Neuronal stem cell (in vitro differentiated cells): ENCODE results near the gene PDLIM7.

Source experiments
- DNase-seq: peaks from one replicate; pipeline ENCODE4 v3.0.0-alpha.2; 2013; ENCODE audit warnings: low spot score
- H2AFZ ChIP-seq: one replicate; pipeline ENCODE4 v1.6.1; 2013; ENCODE audit warnings: mild to moderate bottlenecking, low read length, inconsistent platforms
- H2AK5ac ChIP-seq: 2 replicates; pipeline ENCODE4 v1.6.1; 2013; ENCODE audit warnings: low read depth, mild to moderate bottlenecking, inconsistent platforms, low read length, moderate library complexity, mixed read lengths
- H2BK120ac ChIP-seq: 2 replicates; pipeline ENCODE4 v1.6.1; 2013; ENCODE audit warnings: low read depth, mild to moderate bottlenecking, inconsistent platforms, low read length, moderate library complexity, mixed read lengths
- H2BK12ac ChIP-seq: one replicate; pipeline ENCODE4 v1.6.1; 2013; ENCODE audit warnings: low read length, inconsistent platforms
- H2BK15ac ChIP-seq: 2 replicates; pipeline ENCODE4 v1.6.1; 2013; ENCODE audit warnings: mild to moderate bottlenecking, low read length, inconsistent platforms, mixed read lengths
- H2BK5ac ChIP-seq: one replicate; pipeline ENCODE4 v1.6.1; 2013; ENCODE audit warnings: inconsistent platforms, mild to moderate bottlenecking, low read length, moderate library complexity
- H3K14ac ChIP-seq: one replicate; pipeline ENCODE4 v1.6.1; 2013; ENCODE audit warnings: low read length, inconsistent platforms
- H3K18ac ChIP-seq: 2 replicates; pipeline ENCODE4 v1.6.1; 2013; ENCODE audit warnings: low read length, inconsistent platforms
- H3K23ac ChIP-seq: 2 replicates; pipeline ENCODE4 v1.6.1; 2013; ENCODE audit warnings: low read depth, mild to moderate bottlenecking, mixed read lengths, low read length, inconsistent platforms; ENCODE audit not compliant: poor library complexity
- H3K27ac ChIP-seq: replicated peaks from 3 replicates; pipeline ENCODE4 v1.5.1; 2013; ENCODE audit warnings: low read length, inconsistent platforms
- H3K27me3 ChIP-seq, 3 experiments: 2 replicates each; pipeline ENCODE4 v1.6.1; 2013; ENCODE audit warnings: low read length in 3 of 3, mild to moderate bottlenecking in 2 of 3, inconsistent platforms in 1 of 3, low read depth in 1 of 3, mixed read lengths in 1 of 3, moderate library complexity in 1 of 3; ENCODE audit not compliant: control insufficient read depth in 3 of 3, insufficient read depth in 3 of 3
- H3K36me3 ChIP-seq, 2 donors: replicated peaks in 1 of 2; 2 replicates each; pipeline ENCODE4 v1.6.1; 2013; ENCODE audit warnings: low read length in 2 of 2; ENCODE audit not compliant: control insufficient read depth in 2 of 2, insufficient read depth in 2 of 2
- H3K4ac ChIP-seq: 2 replicates; pipeline ENCODE4 v1.6.1; 2013; ENCODE audit warnings: inconsistent platforms, mild to moderate bottlenecking, low read length, moderate library complexity
- H3K4me1 ChIP-seq, 2 donors: 1 replicate in 1 of 2; 2 replicates in 1 of 2; pipeline ENCODE4 v1.6.1; 2013; ENCODE audit warnings: low read length in 2 of 2, low read depth in 1 of 2; ENCODE audit not compliant: control insufficient read depth in 2 of 2, insufficient read depth in 1 of 2
- H3K4me2 ChIP-seq: one replicate; pipeline ENCODE4 v1.6.1; 2013; ENCODE audit warnings: mild to moderate bottlenecking, low read length, inconsistent platforms; ENCODE audit not compliant: insufficient read depth, poor library complexity, severe bottlenecking
- H3K4me3 ChIP-seq, 2 donors: 2 replicates each; pipeline ENCODE4 v1.5.1; 2013; ENCODE audit warnings: low read length in 2 of 2, mild to moderate bottlenecking in 2 of 2, inconsistent platforms in 1 of 2, moderate library complexity in 1 of 2
- H3K79me1 ChIP-seq: one replicate; pipeline ENCODE4 v1.6.1; 2013; ENCODE audit warnings: low read depth, mild to moderate bottlenecking, inconsistent platforms, low read length, moderate library complexity
- H3K9ac ChIP-seq: one replicate; pipeline ENCODE4 v1.6.1; 2013; ENCODE audit warnings: mild to moderate bottlenecking, low read depth, low read length, inconsistent platforms; ENCODE audit not compliant: poor library complexity
- H3K9me3 ChIP-seq, 2 donors: replicated peaks in 1 of 2; 2 replicates each; pipeline versions ENCODE3 to v1.6.1; 2013; ENCODE audit warnings: low read length in 2 of 2, mild to moderate bottlenecking in 2 of 2, inconsistent platforms in 1 of 2, low read depth in 1 of 2, mixed read lengths in 1 of 2, moderate library complexity in 1 of 2; ENCODE audit not compliant: control insufficient read depth in 2 of 2, insufficient read depth in 1 of 2
- H4K8ac ChIP-seq: one replicate; pipeline ENCODE4 v1.6.1; 2013; ENCODE audit warnings: low read depth, mild to moderate bottlenecking, inconsistent platforms, low read length, moderate library complexity
- H4K91ac ChIP-seq: one replicate; pipeline ENCODE4 v1.6.1; 2013; ENCODE audit warnings: low read length, low read depth, mild to moderate bottlenecking, inconsistent platforms; ENCODE audit not compliant: poor library complexity
- WGBS, 2 donors: extraction: QIAGEN DNeasy Blood & Tissue Kit; methylation state at CpG; one replicate each; pipeline ENCODE4 v1.1.7; 2013; ENCODE audit warnings: missing lambda C conversion rate in 2 of 2, mixed read lengths in 1 of 2; ENCODE audit not compliant: insufficient read length in 2 of 2, insufficient replicate concordance in 1 of 2; ENCODE audit errors: extremely low coverage in 2 of 2; 5-methylcytosine and 5-hydroxymethylcytosine counted together

PDLIM7 gene

GRCh38 chr5:177444106-177445051 lies 53.0 kb downstream of the PDLIM7 start:
- H3K27me3 ChIP-seq = no peaks in the 10 kb centered on the region
- no peak overlapping the region for H2BK120ac ChIP-seq
- no peak overlapping the region for H2BK15ac ChIP-seq
- H3K9ac ChIP-seq = no peak overlapping the region
- peaks cover 21 to 25% of the 10 kb centered on the region in 2 donors for H3K4me1 ChIP-seq
- H3K36me3 ChIP-seq = peaks cover 4 to 39% of the 10 kb centered on the region in 2 donors
- no peak overlapping the region for H3K14ac ChIP-seq
- no peak overlapping the region for H2BK5ac ChIP-seq
- H3K79me1 ChIP-seq = no peaks in the 10 kb centered on the region
- no CpG with 5 or more reads among the region's 7 CpGs for WGBS, 2 donors
- H2AFZ ChIP-seq = no peak overlapping the region
- no peak overlapping the region for H3K4ac ChIP-seq
- no peak overlapping the region for H4K8ac ChIP-seq
- H3K4me3 ChIP-seq = no peak overlapping the region
- H3K4me2 ChIP-seq = no peak overlapping the region
- no peak overlapping the region for H3K27ac ChIP-seq
- H2AK5ac ChIP-seq = peak overlapping the region; percentile 68
- no peaks in the 10 kb centered on the region for H3K9me3 ChIP-seq
- peak overlapping the region; percentile 83 for H3K23ac ChIP-seq
- no peak overlapping the region for H2BK12ac ChIP-seq
- DNase-seq = no peak
- no peak overlapping the region for H4K91ac ChIP-seq
- H3K18ac ChIP-seq = peak overlapping the region; percentile 35

- Histone ChIP-seq H3K4me2 (no peak overlapping the region), H2BK120ac (no peak overlapping the region), H3K27me3 (no peaks in the 10 kb centered on the region), H3K4me3 (no peak overlapping the region), H2BK12ac (no peak overlapping the region), H3K36me3 (peaks cover 6 to 46% of the 10 kb centered on the region in 2 donors), H4K8ac (no peak overlapping the region), H4K91ac (no peak overlapping the region), H2BK15ac (no peak overlapping the region), H3K27ac (no peak overlapping the region), H3K4ac (no peak overlapping the region), H3K9me3 (no peaks in the 10 kb centered on the region), H3K18ac (peak overlapping the region; percentile 7), H3K23ac (peak overlapping the region; percentile 17), H3K9ac (no peak overlapping the region), H3K14ac (no peak overlapping the region), H2BK5ac (no peak overlapping the region), H3K79me1 (peaks cover 1% of the 10 kb centered on the region), H2AFZ (no peak overlapping the region), H2AK5ac (no peak overlapping the region), H3K4me1 (peaks cover 18 to 19% of the 10 kb centered on the region in 2 donors)
- no peak for DNase-seq
- WGBS, 2 donors = no CpG with 5 or more reads among the region's 15 CpGs
These were observed 54.0 kb downstream of the PDLIM7 start for GRCh38 chr5:177443144-177443983.

- Histone ChIP-seq H3K79me1 (peaks cover 2% of the 10 kb centered on the region), H2BK120ac (no peak overlapping the region), H3K18ac (peak overlapping the region; percentile 53), H3K4me2 (no peak overlapping the region), H2BK5ac (no peak overlapping the region), H4K8ac (no peak overlapping the region), H3K4me1 (peaks cover 9 to 14% of the 10 kb centered on the region in 2 donors), H3K36me3 (peaks cover 12 to 55% of the 10 kb centered on the region in 2 donors), H2AFZ (no peak overlapping the region), H4K91ac (no peak overlapping the region), H3K9me3 (no peaks in the 10 kb centered on the region), H3K23ac (peak overlapping the region; percentile 44), H3K9ac (peak overlapping the region; percentile 3), H3K14ac (peak overlapping the region; percentile 15), H3K27me3 (no peaks in the 10 kb centered on the region), H2BK12ac (peak overlapping the region; percentile 79), H2AK5ac (peak overlapping the region; percentile 48), H3K4ac (no peak overlapping the region), H3K27ac (no peak overlapping the region), H3K4me3 (no peak overlapping the region), H2BK15ac (no peak overlapping the region)
- WGBS, 2 donors = no CpG with 5 or more reads among the region's 20 CpGs
- no peak for DNase-seq
These were observed 55.2 kb downstream of the PDLIM7 start for GRCh38 chr5:177442066-177442826.
